GM18907 (cell line): ENCODE data around the gene LSM10.

Experiments used
- ATAC-seq: cut with Tn5 transposase; IDR thresholded peaks from one replicate; pipeline ENCODE4 v1.9.1; 2021; ENCODE audit warnings: mild to moderate bottlenecking, moderate library complexity; ENCODE audit not compliant: unreplicated experiment

Gene LSM10

DNA sequence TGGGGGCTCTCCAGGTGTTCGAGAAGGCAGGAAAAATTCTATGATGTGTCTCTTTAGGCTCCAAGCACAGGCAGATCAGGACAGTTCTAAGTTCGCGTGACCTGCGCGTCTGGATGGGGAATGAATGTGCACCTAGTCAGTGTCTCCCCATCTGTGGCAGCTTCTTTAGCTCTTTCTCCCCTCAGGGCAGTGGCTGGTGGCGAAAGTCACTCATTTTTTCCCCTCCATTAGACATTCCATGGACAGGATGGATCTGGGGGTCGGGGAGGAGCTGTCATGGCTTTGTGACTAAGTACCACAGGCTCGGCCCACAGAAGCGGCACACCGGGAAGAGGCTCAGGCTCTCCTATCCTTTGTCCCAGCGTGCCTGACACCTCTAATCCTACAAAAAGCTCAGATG is 43.2 kb downstream of the LSM10 start:
- ATAC-seq = no peak

DNA sequence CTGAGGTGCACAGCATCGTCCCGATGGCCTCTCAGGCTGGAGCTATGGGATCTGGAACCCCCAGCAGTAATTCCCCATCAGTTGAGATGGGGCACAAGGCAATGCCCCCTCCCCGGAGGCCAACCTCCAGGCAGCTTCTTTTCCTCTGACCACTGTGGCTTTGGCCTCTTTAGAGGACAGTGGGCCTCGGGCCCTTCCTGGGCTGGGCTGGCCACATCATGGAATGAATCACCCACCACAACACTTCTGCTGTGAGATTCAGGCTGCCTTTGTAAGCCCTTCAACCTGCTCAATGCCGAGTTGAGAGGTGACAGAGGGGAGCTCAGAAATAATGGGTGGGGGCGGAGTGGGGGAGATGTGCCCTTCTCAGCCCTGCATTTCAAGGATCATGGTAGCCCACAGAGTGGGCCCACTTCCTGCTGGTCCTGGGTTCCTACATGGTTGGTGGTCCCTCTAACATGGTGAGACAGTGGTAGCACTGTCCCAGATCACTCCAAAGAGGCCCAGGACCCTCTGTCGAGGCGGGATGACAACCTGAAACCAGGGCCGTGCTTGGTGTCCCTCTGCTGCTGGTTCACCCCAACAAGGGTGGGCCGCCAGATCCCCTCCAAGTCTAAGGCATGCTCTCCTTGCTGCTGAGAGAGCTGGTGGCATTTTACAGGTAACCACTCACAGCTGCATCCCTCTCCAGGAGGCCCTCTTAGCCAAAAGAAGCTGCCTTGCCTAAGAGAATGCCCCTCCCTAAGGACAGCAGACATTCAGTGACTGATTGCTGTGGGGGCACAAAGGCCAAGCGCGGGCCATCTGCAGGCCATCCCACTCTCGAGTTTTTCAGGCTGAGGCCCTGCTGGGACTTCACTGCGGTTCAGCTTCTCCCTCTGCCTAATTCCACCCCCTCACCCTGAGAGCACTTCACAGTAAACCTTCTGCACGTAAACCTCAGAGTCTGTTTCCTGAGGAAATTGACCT is 44.5 kb downstream of the LSM10 start:
- ATAC-seq = no peak

DNA sequence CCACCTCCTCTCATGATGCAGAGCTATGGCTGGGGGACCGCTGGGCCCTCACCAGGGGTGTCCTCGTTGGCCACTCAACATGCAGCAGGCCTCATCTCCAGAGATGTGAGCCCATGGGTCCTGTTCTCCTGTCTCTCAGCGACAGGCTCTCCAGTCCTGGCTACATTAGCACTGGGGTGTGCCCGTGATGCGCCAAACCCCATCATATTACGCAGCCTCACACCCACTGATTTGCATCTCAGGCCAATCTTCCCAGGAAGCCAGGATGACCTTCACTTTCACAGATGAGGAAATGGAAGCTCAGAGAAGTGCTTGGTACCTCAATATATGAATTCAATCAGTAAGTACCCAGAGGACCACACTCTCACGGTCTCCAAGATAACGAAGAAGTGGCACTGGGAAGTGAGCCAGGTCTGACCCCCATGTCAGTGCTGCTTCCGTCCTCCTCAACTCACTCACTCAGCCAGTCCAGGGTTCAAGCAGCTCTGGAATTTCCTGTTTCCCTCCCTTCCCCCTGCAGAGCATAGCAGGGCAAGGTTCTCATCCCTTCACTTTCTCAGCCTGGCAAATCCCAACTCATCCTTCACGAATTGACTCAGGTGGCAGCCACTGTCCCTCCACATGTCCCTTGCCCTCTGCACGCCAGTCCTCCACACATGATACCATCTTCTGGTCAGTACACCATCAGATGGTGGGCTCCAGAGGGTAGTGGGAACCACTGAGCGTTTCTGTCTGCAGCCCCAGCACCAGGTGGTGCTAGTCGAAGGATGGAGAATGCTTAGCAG is 45.4 kb downstream of the LSM10 start:
- ATAC-seq = no peak

DNA sequence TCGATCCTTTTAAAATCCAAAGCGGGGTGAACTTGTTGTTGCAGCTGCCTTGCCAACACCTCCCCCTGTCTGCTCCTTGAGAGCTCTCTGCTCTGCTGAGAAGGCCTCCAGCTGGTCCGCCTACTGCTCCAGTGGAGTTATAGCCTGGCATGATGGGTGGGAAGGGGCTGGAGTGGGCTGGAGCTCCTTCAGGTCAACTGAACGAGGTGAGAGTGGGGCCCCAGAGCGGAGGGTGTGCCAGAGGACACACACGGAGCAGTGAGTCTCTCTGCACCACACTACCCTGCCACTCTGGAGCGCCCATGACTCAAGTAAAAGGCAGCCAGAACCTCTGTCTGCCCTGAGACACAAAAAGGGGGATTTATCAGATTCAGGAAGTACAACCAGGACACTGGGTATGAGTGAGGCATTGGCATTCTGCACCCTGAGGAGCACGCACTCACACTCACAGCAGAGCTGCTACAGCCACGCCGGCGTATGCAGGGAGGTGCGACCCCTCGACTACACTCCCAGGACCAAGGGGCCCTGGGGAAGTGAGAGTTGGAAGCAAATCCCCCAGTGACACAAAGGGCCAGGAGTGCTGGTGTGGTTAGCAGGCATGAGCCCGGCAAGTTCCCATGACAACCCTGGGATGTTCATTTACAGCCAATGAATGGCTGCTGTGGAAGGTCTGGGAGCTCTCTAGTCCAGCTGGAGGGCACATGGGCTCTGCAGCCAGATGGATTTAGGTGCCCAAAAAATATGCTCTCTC is 46.3 kb downstream of the LSM10 start:
- ATAC-seq = no peak

DNA sequence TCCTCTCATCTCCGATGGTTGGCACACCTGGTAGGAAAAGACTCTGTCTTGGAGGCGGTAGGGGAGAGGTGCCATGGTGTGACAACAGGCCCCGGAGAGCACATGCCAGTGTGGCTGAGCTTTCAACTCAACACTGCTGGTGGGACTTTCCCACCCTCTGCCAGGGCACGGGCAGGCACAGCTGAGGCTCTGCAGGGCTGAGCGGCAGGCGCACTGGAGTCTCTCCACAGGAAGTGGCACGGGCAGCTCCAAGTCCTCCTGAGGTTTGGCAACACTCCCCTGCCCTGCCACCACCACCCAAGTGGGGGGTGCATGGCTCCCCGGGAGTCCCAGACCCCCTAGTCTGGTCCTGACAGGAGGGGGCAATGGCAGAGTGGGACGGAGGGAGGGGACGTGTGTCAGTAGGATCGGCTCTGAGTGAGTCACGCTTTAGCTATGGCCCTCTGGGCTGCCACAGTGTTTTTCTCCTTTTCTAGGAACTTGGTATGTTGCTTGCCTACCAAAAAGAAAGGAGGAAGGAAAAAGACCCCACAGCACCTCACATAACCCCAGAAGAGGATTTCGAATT is 47.0 kb downstream of the LSM10 start:
- ATAC-seq = no peak

DNA sequence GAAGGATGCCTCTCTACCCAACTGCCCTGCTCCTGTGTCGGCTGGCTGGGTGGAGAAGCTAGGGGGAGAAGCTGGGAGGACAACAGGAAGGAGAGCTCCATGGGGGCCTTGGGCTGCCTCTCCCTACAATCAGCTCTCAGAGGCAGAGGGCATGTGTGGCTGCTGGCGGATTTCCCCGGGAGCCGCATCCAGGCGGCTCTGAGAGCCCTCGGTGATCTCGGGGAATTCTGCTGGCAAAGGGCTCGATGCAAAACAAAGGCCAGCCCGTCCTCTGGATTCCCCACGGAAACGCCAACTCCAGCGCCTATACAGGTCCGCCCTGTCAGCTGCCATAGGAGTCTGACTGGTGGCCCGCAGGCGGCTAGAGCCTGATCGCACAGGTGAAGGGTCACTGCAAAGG is 47.9 kb downstream of the LSM10 start:
- no peak for ATAC-seq

DNA sequence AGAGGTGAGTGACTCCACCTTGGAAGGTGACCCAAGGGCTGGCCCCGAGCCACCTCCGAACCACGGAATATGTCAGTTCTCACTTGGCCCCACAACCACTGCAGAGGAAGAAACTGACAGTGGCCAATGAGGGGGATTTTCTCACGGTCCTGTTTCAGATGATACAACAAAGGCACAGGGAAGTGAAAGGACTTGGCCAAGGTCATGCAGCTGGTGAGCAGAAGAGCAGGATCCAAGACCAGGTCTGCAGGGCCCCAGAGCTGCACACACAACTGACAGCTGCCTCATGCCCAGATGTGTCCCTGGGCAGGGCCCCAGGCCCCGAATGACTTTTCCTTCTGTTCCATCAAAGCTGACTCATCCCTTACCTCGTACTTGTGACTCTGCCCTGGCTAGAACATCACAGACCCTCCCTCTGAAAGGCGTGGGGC is 48.5 kb downstream of the LSM10 start:
- ATAC-seq = peak; percentile 75

DNA sequence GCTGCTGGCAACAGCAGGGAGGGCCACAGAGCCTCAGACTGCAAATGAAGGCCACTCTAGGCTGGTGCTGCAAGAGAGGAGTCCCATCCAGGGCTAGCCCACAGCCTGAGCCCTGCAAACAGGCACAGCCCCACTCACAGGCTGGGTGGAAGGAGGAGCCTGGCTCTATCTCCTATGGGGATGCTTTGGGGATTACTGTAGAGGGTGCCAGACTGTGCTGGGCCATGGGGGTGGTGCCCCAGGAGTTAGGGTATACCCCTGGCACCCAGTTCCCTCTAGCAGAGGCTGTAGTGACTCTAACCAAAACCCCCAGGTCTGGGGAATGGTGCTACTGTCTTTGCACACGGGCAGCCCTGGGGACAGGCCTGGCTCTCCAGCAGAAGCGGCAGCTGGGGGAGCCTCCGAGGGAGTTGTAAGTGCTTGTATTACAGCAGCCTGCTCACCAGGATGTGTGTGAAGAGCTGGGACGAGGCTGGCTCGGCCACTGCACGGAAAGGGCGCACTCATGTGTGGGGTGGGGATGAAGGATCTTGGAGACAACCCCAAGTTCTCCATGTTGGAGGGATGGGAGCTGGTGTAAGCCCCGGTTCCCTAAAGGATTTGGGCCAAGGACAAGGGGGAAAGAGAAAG is 50.9 kb downstream of the LSM10 start:
- no peak for ATAC-seq

DNA sequence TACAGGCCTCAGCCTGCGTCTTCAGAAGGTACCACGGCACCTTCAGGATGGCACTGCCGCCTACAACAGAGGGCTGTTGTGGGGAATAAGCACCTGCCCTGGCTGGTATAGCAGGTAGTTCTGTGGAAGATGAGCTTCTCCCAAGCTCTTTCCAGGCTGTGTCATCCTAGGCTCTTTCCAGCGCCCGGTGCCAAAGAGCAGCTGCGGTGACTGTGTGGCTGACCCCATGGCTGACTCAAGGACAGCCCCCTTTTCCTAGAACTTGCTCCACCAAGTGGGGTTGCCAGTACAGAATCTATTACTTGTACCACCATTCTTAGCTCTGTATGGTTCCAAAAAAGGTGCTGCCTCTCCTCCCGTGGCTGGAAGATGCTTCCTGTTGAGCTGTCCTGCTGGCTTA is 52.4 kb downstream of the LSM10 start:
- no peak for ATAC-seq

DNA sequence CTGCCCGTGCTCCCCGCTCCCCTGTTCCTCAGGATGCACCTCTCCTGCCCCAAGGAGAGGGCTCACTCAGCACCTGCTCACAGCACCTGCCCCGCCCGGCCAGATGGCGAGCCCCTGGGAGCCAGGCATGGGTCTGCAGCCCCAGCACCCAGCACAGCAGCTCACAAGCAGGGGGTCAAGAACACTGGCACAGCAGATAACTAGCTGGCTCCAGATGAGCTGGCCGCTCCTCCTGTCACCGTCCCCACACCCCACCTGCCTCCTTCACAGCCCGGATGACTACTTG is 53.4 kb downstream of the LSM10 start:
- no peak for ATAC-seq

DNA sequence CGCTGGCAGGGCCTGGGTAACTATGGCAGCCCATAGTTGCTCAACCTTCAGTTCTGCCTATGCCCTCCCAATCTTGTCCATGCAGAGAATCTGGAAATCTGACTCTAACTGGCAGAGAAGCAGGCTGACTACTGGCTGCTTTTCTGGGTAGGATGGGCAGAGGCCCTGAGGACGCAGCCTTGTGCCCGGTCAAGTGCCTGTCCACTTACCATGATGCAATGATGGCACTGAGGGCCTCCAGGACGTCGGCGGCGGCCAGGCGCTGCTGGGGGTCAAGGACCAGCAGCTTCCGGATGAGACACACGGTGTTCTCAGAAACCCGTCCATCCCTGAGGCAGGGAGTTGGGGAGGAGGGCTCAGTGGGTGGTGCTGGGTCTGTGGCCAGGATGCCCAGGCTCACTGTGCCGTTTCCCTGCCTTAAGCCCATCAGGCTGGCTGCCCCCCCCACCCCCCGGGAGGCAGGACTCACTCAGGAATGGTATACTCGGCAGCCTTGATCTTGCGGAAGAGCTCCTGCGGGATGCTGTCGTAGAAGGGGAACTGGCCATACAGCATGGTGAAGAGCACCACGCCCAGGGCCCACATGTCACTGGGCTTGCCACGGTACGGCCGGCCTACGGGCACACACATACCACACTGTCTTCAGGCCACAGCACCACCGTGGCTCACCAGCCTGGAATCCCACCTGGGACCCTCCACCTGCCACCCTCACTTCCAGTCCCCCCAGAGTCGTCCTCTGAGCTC is 53.9 kb downstream of the LSM10 start:
- no peak for ATAC-seq
